Neural cell (in vitro differentiated cells): ENCODE data around the gene JMJD7.

ENCODE experiments used
- EP300 ChIP-seq: fragments of 450-650 bp; conservative IDR thresholded peaks from 2 replicates; pipeline ENCODE4 v1.6.1; 2014; ENCODE audit warnings: antibody characterized with exemption, mild to moderate bottlenecking, moderate library complexity; ENCODE audit not compliant: poor library complexity, severe bottlenecking
- EZH2 ChIP-seq: fragments of 200-600, 300-800 bp; shearing (Covaris generic), sonication (generic); IDR thresholded peaks from 2 replicates; pipeline ENCODE4 v1.6.1; 2014; ENCODE audit warnings: antibody characterized with exemption, low read length, borderline replicate concordance, mild to moderate bottlenecking; ENCODE audit not compliant: insufficient read depth, poor library complexity, severe bottlenecking
- MXI1 ChIP-seq: fragments of 450-650 bp; conservative IDR thresholded peaks from 2 replicates; pipeline ENCODE4 v1.6.1; 2014; ENCODE audit warnings: antibody characterized with exemption, mild to moderate bottlenecking; ENCODE audit not compliant: poor library complexity, severe bottlenecking
- POLR2AphosphoS5 ChIP-seq: IDR thresholded peaks from 2 replicates; pipeline ENCODE4 v1.6.1; 2012
- SMC3 ChIP-seq: fragments of 450-650 bp; conservative IDR thresholded peaks from 2 replicates; pipeline ENCODE4 v1.6.1; 2014; ENCODE audit warnings: antibody characterized with exemption, mild to moderate bottlenecking, moderate library complexity; ENCODE audit not compliant: poor library complexity
- TAF1 ChIP-seq: IDR thresholded peaks from 2 replicates; pipeline ENCODE4 v1.6.1; 2012; ENCODE audit warnings: low read depth
- TF ChIP-seq, protein P1 (sequence below): fragments of 450-650 bp; IDR thresholded peaks from 2 replicates; pipeline ENCODE4 v1.5.1; 2014; ENCODE audit warnings: antibody characterized with exemption, mild to moderate bottlenecking, moderate library complexity; ENCODE audit not compliant: poor library complexity, severe bottlenecking
- TF ChIP-seq, protein P2 (sequence below): IDR thresholded peaks from 2 replicates; pipeline ENCODE4 v1.6.1; 2012; ENCODE audit warnings: borderline replicate concordance

DNA sequence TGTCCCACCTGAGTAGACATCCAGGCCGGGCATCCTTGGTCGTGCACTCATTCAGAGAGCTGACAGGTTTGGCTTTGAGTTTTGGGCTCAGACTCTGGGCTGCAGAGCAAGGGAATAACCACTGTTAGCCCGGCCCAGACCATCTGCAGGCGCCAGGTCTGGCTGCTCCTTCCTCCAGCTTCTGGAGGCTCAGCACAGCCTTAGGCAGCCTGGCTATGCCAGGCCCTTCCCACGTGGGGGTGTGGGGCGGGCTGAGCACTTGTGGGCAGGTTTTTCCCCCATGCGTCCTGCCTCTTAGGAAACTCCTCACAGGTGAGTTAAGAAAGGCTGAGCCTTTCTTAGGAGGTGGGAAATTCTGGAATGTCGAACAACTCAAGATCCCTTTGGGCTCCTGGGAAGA lies 22.0 kb downstream of the JMJD7 start:
- TF ChIP-seq TAF1 (no peak), POLR2AphosphoS5 (no peak), SMC3 (no peak), MXI1 (no peak), EP300 (no peak), EZH2 (no peak)
- TF ChIP-seq, protein P1, sequence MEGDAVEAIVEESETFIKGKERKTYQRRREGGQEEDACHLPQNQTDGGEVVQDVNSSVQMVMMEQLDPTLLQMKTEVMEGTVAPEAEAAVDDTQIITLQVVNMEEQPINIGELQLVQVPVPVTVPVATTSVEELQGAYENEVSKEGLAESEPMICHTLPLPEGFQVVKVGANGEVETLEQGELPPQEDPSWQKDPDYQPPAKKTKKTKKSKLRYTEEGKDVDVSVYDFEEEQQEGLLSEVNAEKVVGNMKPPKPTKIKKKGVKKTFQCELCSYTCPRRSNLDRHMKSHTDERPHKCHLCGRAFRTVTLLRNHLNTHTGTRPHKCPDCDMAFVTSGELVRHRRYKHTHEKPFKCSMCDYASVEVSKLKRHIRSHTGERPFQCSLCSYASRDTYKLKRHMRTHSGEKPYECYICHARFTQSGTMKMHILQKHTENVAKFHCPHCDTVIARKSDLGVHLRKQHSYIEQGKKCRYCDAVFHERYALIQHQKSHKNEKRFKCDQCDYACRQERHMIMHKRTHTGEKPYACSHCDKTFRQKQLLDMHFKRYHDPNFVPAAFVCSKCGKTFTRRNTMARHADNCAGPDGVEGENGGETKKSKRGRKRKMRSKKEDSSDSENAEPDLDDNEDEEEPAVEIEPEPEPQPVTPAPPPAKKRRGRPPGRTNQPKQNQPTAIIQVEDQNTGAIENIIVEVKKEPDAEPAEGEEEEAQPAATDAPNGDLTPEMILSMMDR = no peak
- TF ChIP-seq, protein P2, sequence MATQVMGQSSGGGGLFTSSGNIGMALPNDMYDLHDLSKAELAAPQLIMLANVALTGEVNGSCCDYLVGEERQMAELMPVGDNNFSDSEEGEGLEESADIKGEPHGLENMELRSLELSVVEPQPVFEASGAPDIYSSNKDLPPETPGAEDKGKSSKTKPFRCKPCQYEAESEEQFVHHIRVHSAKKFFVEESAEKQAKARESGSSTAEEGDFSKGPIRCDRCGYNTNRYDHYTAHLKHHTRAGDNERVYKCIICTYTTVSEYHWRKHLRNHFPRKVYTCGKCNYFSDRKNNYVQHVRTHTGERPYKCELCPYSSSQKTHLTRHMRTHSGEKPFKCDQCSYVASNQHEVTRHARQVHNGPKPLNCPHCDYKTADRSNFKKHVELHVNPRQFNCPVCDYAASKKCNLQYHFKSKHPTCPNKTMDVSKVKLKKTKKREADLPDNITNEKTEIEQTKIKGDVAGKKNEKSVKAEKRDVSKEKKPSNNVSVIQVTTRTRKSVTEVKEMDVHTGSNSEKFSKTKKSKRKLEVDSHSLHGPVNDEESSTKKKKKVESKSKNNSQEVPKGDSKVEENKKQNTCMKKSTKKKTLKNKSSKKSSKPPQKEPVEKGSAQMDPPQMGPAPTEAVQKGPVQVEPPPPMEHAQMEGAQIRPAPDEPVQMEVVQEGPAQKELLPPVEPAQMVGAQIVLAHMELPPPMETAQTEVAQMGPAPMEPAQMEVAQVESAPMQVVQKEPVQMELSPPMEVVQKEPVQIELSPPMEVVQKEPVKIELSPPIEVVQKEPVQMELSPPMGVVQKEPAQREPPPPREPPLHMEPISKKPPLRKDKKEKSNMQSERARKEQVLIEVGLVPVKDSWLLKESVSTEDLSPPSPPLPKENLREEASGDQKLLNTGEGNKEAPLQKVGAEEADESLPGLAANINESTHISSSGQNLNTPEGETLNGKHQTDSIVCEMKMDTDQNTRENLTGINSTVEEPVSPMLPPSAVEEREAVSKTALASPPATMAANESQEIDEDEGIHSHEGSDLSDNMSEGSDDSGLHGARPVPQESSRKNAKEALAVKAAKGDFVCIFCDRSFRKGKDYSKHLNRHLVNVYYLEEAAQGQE = no peak
